Smooth muscle cell (in vitro differentiated cells): ENCODE data around the gene COX7C. TPM values are rescaled to one million over a fixed set of nuclear protein-coding genes. Genes with fewer than 3 reads are reported as not detected.
"Not testable (repeated sequence)": the region's sequence is repeated elsewhere in the genome, so short reads cannot be mapped to it uniquely, and the experiment has no call there.

ENCODE experiments used
- DNase-seq: peaks from one replicate; lab custom pipeline; 2025; ENCODE audit not compliant: unreplicated experiment; lab: John Stamatoyannopoulos, UW
- H2AFZ ChIP-seq: fragments of 200-600 bp; sonication (generic); 2 replicates; pipeline ENCODE4 v1.6.0; 2016; ENCODE audit warnings: antibody characterized with exemption, low read depth, mild to moderate bottlenecking
- H3F3A ChIP-seq: fragments of 200-600 bp; sonication (generic); 2 replicates; pipeline ENCODE4 v1.6.0; 2017; ENCODE audit warnings: antibody characterized with exemption, low read depth
- H3K27ac ChIP-seq: fragments of 200-600 bp; sonication (generic); 2 replicates; pipeline ENCODE4 v1.5.1; 2016; ENCODE audit warnings: low read depth, mild to moderate bottlenecking
- H3K27me3 ChIP-seq: fragments of 200-600 bp; sonication (generic); 2 replicates; pipeline ENCODE4 v1.6.1; 2016; ENCODE audit warnings: low read depth, mild to moderate bottlenecking
- H3K36me3 ChIP-seq: fragments of 200-600 bp; sonication (generic); 2 replicates; pipeline ENCODE4 v1.5.1; 2016; ENCODE audit warnings: low read depth
- H3K4me1 ChIP-seq: fragments of 200-600 bp; sonication (generic); 2 replicates; pipeline ENCODE4 v1.5.1; 2016; ENCODE audit warnings: low read depth
- H3K4me2 ChIP-seq: fragments of 200-600 bp; sonication (generic); 2 replicates; pipeline ENCODE4 v1.6.0; 2016; ENCODE audit warnings: mild to moderate bottlenecking
- H3K4me3 ChIP-seq: fragments of 200-600 bp; sonication (generic); 2 replicates; pipeline ENCODE4 v1.5.1; 2016; ENCODE audit warnings: mild to moderate bottlenecking
- H3K79me2 ChIP-seq: fragments of 200-600 bp; sonication (generic); 2 replicates; pipeline ENCODE4 v1.6.0; 2016; ENCODE audit warnings: low read depth, mild to moderate bottlenecking
- H3K9ac ChIP-seq: fragments of 200-600 bp; sonication (generic); 2 replicates; pipeline ENCODE4 v1.6.0; 2016; ENCODE audit warnings: low read depth
- H3K9me3 ChIP-seq: fragments of 200-600 bp; sonication (generic); replicated peaks from 2 replicates; pipeline ENCODE4 v1.5.1; 2016; ENCODE audit warnings: low read depth
- H4K20me1 ChIP-seq: fragments of 200-600 bp; sonication (generic); 2 replicates; pipeline ENCODE4 v1.6.0; 2016; ENCODE audit warnings: low read depth
- WGBS: methylation state at CpG from one replicate; pipeline ENCODE4 v1.1.7; 2016; ENCODE audit warnings: low lambda C conversion rate; 5-methylcytosine and 5-hydroxymethylcytosine counted together
- polyA plus RNA-seq: library from polyadenylated mRNA; unstranded; fragments of >200 nt; fragmentation: Nextera tagmentation; extraction: Ambion mirVana; gene quantifications from 2 replicates; pipeline ENCODE4 v1.2.1, GENCODE V29; 2016
- total RNA-seq: library from RNA; depleted of rRNA; stranded (reverse); fragments of >200 nt; gene quantifications from 2 replicates; pipeline ENCODE4 v1.2.3, GENCODE V29; 2014
- TF ChIP-seq, protein P1 (sequence below): fragments of 200-600 bp; sonication (generic); IDR thresholded peaks from 2 replicates; pipeline ENCODE4 v1.5.1; 2017; ENCODE audit warnings: borderline replicate concordance, mild to moderate bottlenecking, antibody characterized with exemption; ENCODE audit not compliant: insufficient read depth, poor library complexity, severe bottlenecking

Gene COX7C, protein sequence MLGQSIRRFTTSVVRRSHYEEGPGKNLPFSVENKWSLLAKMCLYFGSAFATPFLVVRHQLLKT
- 580 and 670 TPM in 2 replicates for total RNA-seq
- 645 and 703 TPM in 2 replicates for polyA plus RNA-seq

DNA sequence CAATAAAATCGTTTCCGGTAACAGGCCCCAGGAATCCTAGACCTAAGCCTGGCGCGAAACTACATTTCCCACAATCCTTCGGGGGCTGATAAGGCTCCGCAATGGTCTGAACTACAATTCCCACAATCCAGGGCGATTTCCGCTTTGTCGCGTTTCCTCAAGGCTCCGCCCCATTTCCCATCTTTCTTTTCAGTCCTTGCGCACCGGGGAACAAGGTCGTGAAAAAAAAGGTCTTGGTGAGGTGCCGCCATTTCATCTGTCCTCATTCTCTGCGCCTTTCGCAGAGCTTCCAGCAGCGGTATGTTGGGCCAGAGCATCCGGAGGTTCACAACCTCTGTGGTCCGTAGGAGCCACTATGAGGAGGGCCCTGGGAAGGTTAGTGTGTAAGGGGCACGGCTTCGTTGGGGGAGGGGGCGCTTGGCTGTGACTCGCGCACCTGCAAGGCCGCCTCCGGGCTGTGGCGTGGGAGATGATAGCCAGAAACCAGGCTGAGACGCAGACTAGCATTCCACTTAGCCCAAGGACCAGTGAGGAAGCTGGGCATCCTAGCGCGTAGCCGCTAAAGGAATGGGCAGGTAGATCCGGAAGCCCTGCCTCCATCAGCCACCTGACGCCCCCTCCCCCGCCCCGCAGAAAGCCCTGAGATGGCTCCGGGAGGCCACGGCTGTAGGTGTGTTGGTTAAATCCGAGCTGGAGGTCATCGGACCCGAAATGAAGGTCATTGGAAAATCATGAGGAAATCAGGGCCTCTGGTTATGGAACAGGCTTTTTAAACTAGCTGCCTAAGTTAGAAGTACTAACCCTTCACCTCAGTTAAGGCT lies at the start of gene COX7C:
Gene COX7C (plus strand): TSS at position 186 of the 821 bp plus-strand sequence. CDS start 115 bp downstream, at position 301.
- 2% methylated on average over 41 of the region's 41 CpGs for WGBS
- no peak within 1 kb of the TSS for H3K27ac ChIP-seq

DNA sequence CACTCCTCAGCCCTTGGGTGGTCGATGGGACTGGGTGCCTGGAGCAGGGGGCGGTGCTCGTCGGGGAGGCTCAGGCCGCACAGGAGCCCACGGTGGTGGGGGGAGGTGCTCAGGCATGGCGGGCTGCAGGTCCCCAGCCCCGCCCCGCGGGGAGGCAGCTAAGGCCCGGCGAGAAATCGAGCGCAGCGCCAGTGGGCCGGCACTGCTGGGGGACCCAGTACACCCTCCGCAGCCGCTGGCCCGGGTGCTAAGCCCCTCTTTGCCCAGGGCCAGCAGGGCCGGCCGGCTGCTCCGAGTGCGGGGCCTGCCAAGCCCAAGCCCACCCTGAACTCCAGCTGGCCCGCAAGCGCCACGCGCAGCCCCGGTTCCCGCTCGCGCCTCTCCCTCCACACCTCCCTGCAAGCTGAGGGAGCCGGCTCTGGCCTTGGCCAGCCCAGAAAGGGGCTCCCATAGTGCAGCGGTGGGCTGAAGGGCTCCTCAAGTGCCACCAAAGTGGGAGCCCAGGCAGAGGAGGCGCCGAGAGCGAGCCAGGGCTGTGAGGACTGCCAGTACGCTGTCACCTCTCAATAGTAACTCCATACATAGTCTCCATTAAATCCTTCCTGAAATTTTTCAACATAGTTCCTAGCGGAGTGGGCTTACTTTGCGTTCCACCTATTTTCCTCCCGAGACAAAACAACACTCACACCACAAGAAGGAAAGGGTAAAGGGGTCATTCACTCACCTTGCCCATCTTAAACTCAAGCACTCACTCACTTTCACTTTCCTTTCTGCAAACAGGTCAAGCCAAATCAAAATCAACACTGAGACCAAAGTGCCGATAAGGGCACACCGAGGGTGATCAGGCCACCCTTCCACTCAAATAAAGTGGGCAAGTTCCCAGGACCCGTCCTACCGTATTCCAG lies 48.0 kb upstream of the COX7C start:
- H2AFZ ChIP-seq, H3K27ac ChIP-seq, H3K9me3 ChIP-seq, H3K4me3 ChIP-seq, DNase-seq, H4K20me1 ChIP-seq, H3K9ac ChIP-seq, H3K79me2 ChIP-seq, H3K36me3 ChIP-seq, H3K4me1 ChIP-seq, H3K4me2 ChIP-seq, H3K27me3 ChIP-seq, H3F3A ChIP-seq: not testable (repeated sequence)
- 95% methylated on average over 44 of the region's 44 CpGs for WGBS

More for the DNA sequence above, at the start of gene COX7C:
- Histone ChIP-seq H3K4me1 (peaks cover 11% of the 10 kb centered on the region), H3K9me3 (no peaks in the 10 kb centered on the region), H3K4me2 (peak within 1 kb of the TSS; percentile 87), H4K20me1 (peaks cover 3% of the 10 kb centered on the region), H3F3A (peaks cover 19% of the 10 kb centered on the region), H3K27me3 (no peaks in the 10 kb centered on the region), H3K79me2 (peaks cover 8% of the 10 kb centered on the region), H3K36me3 (peaks cover 18% of the 10 kb centered on the region), H3K9ac (peak within 1 kb of the TSS; percentile 59), H3K4me3 (peak within 1 kb of the TSS; percentile 88), H2AFZ (peak within 1 kb of the TSS; percentile 90)
- TF ChIP-seq, protein P1, sequence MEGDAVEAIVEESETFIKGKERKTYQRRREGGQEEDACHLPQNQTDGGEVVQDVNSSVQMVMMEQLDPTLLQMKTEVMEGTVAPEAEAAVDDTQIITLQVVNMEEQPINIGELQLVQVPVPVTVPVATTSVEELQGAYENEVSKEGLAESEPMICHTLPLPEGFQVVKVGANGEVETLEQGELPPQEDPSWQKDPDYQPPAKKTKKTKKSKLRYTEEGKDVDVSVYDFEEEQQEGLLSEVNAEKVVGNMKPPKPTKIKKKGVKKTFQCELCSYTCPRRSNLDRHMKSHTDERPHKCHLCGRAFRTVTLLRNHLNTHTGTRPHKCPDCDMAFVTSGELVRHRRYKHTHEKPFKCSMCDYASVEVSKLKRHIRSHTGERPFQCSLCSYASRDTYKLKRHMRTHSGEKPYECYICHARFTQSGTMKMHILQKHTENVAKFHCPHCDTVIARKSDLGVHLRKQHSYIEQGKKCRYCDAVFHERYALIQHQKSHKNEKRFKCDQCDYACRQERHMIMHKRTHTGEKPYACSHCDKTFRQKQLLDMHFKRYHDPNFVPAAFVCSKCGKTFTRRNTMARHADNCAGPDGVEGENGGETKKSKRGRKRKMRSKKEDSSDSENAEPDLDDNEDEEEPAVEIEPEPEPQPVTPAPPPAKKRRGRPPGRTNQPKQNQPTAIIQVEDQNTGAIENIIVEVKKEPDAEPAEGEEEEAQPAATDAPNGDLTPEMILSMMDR: no peak
- DNase-seq: peak; percentile 28

DNA sequence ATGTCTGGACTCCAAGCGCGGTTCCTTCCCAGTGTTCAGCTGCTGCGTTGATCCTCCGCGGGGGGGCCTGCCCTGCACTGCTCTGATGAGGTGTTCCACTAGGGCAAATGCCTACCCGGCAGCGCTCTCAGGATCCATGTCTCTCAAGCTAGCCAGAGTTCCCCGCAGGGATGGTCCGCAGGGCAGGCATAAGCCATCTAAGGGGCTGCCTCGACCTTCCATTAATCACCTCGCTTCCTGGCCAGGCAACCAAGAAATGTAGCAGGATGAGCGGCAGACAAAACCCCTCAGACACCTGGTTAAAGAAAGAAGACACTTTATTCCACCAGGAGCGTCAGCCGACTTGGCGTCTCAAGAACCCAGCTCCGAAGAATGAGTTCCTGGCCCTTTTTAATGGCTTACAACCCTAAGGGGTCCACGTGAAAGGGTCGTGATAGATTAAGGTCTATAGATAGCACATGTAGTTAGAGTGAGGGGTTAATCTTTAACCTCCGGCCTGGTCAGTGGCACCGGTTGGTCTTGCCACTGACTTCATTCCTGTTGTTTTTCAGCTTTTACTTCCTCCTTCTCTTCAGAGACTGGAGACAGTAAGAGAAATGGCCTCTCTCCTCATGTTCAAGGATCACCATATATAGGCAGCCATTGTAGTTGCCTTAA lies 47.2 kb upstream of the COX7C start:
- DNase-seq: no peak
- Histone ChIP-seq H3K36me3 (no peaks in the 10 kb centered on the region), H3K9ac (no peak overlapping the region), H3K4me1 (no peaks in the 10 kb centered on the region), H3K79me2 (no peaks in the 10 kb centered on the region), H3K27me3 (no peaks in the 10 kb centered on the region), H3K9me3 (no peaks in the 10 kb centered on the region), H3K4me3 (no peak overlapping the region), H2AFZ (no peak overlapping the region), H3K4me2 (no peak overlapping the region), H3F3A (no peaks in the 10 kb centered on the region), H3K27ac (no peak overlapping the region), H4K20me1 (no peaks in the 10 kb centered on the region)
- WGBS: 95% methylated on average over 20 of the region's 20 CpGs
- TF ChIP-seq, protein P1: no peak

DNA sequence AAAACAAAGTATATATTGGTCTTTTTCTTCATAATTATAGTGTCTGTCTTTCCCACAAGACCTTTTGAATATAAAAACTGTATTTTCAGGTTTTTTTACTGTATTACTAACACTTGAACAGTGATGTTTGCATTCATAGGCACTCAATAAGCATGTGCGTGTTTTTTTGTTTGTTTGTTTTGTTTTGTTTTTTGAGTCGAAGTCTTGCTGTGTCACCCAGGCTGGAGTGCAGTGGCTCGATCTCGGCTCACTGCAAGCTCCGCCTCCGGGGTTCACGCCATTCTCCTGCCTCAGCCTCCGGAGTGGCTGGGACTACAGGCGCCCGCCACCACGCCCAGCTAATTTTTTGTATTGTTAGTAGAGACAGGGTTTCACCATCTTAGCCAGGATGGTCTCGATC lies 46.6 kb upstream of the COX7C start:
- 93% methylated on average over 12 of the region's 12 CpGs for WGBS
- not testable (repeated sequence) for H3K4me2 ChIP-seq, H3K27ac ChIP-seq

More for the DNA sequence above, 46.6 kb upstream of the COX7C start:
- not testable (repeated sequence) for H3K36me3 ChIP-seq, DNase-seq, H3F3A ChIP-seq, H3K27me3 ChIP-seq, H3K79me2 ChIP-seq, H2AFZ ChIP-seq, H3K4me3 ChIP-seq, H3K9ac ChIP-seq, H3K4me1 ChIP-seq, H3K9me3 ChIP-seq, H4K20me1 ChIP-seq
